Measurements from ENCODE around the gene GSTK1.

DNA sequence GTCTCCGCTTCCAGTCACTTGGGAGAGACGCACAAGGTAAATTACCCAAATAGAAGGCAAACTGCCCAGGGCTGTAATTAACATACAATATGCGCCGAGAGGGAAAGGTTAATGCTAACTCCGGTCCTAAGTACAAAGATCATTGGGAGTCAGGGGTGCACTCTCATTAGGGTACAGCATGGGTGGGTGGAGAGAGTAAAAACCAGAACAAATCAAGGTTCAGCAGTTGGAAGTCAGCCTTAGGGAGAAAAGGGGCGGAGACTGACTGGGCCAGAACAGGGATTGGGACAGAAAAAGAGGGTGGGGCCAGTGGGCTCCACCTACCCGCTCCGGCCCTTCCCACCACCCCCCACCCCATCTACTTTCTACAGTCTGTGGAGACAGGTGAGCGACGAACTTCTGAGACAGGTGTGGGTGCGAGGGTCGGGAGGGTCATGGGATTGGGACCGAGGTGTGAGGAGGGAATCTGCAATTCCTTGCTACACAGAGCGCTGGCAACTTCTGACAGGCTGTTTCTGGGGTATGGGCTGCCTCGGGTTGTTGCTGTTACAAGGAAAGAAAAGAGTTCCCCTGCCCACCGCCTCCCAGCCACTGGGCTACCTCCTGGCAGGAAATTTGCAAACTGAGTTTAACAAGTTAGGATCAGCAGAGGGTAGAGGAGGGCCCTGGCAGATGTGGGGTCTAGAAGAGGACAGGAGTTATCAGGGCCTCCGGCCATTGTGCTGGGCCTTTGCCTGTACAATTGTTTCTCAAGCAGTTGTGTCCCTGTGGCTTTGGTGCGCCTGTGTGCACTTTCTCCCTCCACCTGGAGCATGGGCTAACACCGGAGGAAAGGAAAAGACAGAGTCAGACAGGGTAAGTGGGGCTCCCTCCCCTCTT is 21.6 kb downstream of the GSTK1 start, which contains the start of gene TMEM139:
- TF ChIP-seq, protein P1, sequence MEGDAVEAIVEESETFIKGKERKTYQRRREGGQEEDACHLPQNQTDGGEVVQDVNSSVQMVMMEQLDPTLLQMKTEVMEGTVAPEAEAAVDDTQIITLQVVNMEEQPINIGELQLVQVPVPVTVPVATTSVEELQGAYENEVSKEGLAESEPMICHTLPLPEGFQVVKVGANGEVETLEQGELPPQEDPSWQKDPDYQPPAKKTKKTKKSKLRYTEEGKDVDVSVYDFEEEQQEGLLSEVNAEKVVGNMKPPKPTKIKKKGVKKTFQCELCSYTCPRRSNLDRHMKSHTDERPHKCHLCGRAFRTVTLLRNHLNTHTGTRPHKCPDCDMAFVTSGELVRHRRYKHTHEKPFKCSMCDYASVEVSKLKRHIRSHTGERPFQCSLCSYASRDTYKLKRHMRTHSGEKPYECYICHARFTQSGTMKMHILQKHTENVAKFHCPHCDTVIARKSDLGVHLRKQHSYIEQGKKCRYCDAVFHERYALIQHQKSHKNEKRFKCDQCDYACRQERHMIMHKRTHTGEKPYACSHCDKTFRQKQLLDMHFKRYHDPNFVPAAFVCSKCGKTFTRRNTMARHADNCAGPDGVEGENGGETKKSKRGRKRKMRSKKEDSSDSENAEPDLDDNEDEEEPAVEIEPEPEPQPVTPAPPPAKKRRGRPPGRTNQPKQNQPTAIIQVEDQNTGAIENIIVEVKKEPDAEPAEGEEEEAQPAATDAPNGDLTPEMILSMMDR (IDR thresholded peaks at IDR 0.05): no peak
- peak in 1 of 2 donors; percentile 52 for TF ChIP-seq POLR2A (IDR thresholded peaks at IDR 0.05)

Data from thyroid gland (tissue), 4 donors.